ENCODE data around the gene DSP.

DSP gene

DNA sequence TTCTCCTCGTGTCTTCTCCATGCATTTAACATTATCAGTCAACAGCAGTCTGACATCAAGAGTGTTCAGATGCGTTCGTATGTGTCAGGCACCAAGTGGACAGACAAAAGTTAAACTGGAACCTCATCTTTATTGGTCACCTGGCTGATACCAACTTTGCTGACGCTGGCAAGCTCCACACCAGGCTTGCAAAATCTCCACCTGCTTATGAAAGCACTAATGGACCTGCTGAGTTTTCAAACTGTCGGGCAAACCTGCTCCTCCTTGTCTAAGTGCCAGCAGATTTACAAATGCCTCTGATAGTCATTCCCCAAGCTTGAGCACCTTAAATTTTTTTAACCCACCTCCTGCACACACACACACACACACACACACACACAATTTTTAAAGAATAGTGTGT is 27.9 kb upstream of the DSP start:
- Histone ChIP-seq H4K20me1 (ENCODE audit: insufficient read depth, low read length, poor library complexity, severe bottlenecking) (no peaks in the 10 kb centered on the region), H3K27me3 (ENCODE audit: insufficient read depth, low read length, poor library complexity, severe bottlenecking) (no peaks in the 10 kb centered on the region), H3K36me3 (ENCODE audit: insufficient read depth, low read length) (no peaks in the 10 kb centered on the region), H3F3A (ENCODE audit: low read depth) (no peaks in the 10 kb centered on the region), H3K79me2 (ENCODE audit: insufficient read depth, low read length) (no peaks in the 10 kb centered on the region), H3K4me1 (ENCODE audit: insufficient read depth, low read length, poor library complexity, severe bottlenecking) (no peaks in the 10 kb centered on the region), H3K9me3 (ENCODE audit: insufficient read depth, low read depth, low read length) (no peaks in the 10 kb centered on the region), H3K4me3 (ENCODE audit: low read length, poor library complexity, severe bottlenecking) (no peak overlapping the region), H3K9me2 (replicated peaks; ENCODE audit: low read depth, low read length) (no peaks in the 10 kb centered on the region), H3K4me2 (ENCODE audit: low read depth, low read length, poor library complexity, severe bottlenecking) (no peak overlapping the region), H2AFZ (ENCODE audit: low read length) (no peak overlapping the region), H3K9ac (ENCODE audit: low read depth, low read length, poor library complexity, severe bottlenecking) (no peak overlapping the region)
- TF ChIP-seq CTCF (conservative IDR thresholded peaks at IDR 0.05; ENCODE audit: low read length) (no peak), EZH2phosphoT487 (IDR thresholded peaks at IDR 0.05; ENCODE audit: borderline replicate concordance) (no peak)

- H3K27me3 ChIP-seq (ENCODE audit: insufficient read depth, low read length, poor library complexity, severe bottlenecking), result no peaks in the 10 kb centered on the region
- no peaks in the 10 kb centered on the region for H3K9me2 ChIP-seq (replicated peaks; ENCODE audit: low read depth, low read length)
- no peaks in the 10 kb centered on the region for H3K79me2 ChIP-seq (ENCODE audit: insufficient read depth, low read length)
- H3K4me2 ChIP-seq (ENCODE audit: low read depth, low read length, poor library complexity, severe bottlenecking), result no peak overlapping the region
- no peaks in the 10 kb centered on the region for H3K36me3 ChIP-seq (ENCODE audit: insufficient read depth, low read length)
- TF ChIP-seq EZH2phosphoT487 (IDR thresholded peaks at IDR 0.05; ENCODE audit: borderline replicate concordance) (no peak), CTCF (conservative IDR thresholded peaks at IDR 0.05; ENCODE audit: low read length) (no peak)
- no peak overlapping the region for H3K4me3 ChIP-seq (ENCODE audit: low read length, poor library complexity, severe bottlenecking)
- H3F3A ChIP-seq (ENCODE audit: low read depth), result no peaks in the 10 kb centered on the region
- H4K20me1 ChIP-seq (ENCODE audit: insufficient read depth, low read length, poor library complexity, severe bottlenecking), result no peaks in the 10 kb centered on the region
- no peaks in the 10 kb centered on the region for H3K4me1 ChIP-seq (ENCODE audit: insufficient read depth, low read length, poor library complexity, severe bottlenecking)
- H3K9ac ChIP-seq (ENCODE audit: low read depth, low read length, poor library complexity, severe bottlenecking), result no peak overlapping the region
- H2AFZ ChIP-seq (ENCODE audit: low read length), result no peak overlapping the region
- H3K9me3 ChIP-seq (ENCODE audit: insufficient read depth, low read depth, low read length), result no peaks in the 10 kb centered on the region
Observed at GRCh38 chr6:7515363-7515762, 26.1 kb upstream of the DSP start.

- TF ChIP-seq EZH2phosphoT487 (IDR thresholded peaks at IDR 0.05; ENCODE audit: borderline replicate concordance), result no peak
- no peak for TF ChIP-seq CTCF (conservative IDR thresholded peaks at IDR 0.05; ENCODE audit: low read length)
- Histone ChIP-seq H3K79me2 (ENCODE audit: insufficient read depth, low read length) (no peaks in the 10 kb centered on the region), H3K36me3 (ENCODE audit: insufficient read depth, low read length) (no peaks in the 10 kb centered on the region), H3K27me3 (ENCODE audit: insufficient read depth, low read length, poor library complexity, severe bottlenecking) (no peaks in the 10 kb centered on the region), H3K4me1 (ENCODE audit: insufficient read depth, low read length, poor library complexity, severe bottlenecking) (no peaks in the 10 kb centered on the region), H3K9ac (ENCODE audit: low read depth, low read length, poor library complexity, severe bottlenecking) (no peak overlapping the region), H3F3A (ENCODE audit: low read depth) (no peaks in the 10 kb centered on the region), H3K4me3 (ENCODE audit: low read length, poor library complexity, severe bottlenecking) (no peak overlapping the region), H3K4me2 (ENCODE audit: low read depth, low read length, poor library complexity, severe bottlenecking) (no peak overlapping the region), H2AFZ (ENCODE audit: low read length) (no peak overlapping the region), H4K20me1 (ENCODE audit: insufficient read depth, low read length, poor library complexity, severe bottlenecking) (no peaks in the 10 kb centered on the region), H3K9me2 (replicated peaks; ENCODE audit: low read depth, low read length) (no peaks in the 10 kb centered on the region), H3K9me3 (ENCODE audit: insufficient read depth, low read depth, low read length) (no peaks in the 10 kb centered on the region)
Observed at GRCh38 chr6:7518877-7519276, 22.6 kb upstream of the DSP start.

All from Loucy (cell line).